H1 (cell line): Measurements from ENCODE around the gene ZNRF3. TPM values are rescaled to one million over a fixed set of nuclear protein-coding genes. Genes with fewer than 3 reads are reported as not detected.

ENCODE experiments used
- CTCF ChIA-PET: fragments of 300-600 bp; sonication (Branson Sonifier 250); formaldehyde crosslinking; loops from one replicate; lab custom pipeline; 2021; ENCODE audit not compliant: partially characterized antibody; lab: Charles Lee
- POLR2A ChIA-PET: fragments of 300-600 bp; sonication (Branson Sonifier 250); formaldehyde crosslinking; loops from one replicate; lab custom pipeline; 2021; ENCODE audit warnings: inconsistent platforms; ENCODE audit not compliant: partially characterized antibody; lab: Charles Lee
- DNase-seq, 2 experiments: peaks; one replicate each; pipeline versions ENCODE4 v3.0.0 to v3.0.0-alpha.2; 2010 to 2022; ENCODE audit warnings: low spot score in 2 of 2, low read depth in 1 of 2, mixed read lengths in 1 of 2
- FAIRE-seq: peaks from 2 replicates; lab custom pipeline; 2011; peaks lifted over from hg19 to GRCh38; lab: Jason Lieb, UNC
- H2AFZ ChIP-seq: 2 replicates; pipeline ENCODE4 v1.8.1; 2012; ENCODE audit warnings: low read length, inconsistent platforms
- H2AK5ac ChIP-seq: 2 replicates; pipeline ENCODE4 v1.6.1; 2013; ENCODE audit warnings: low read depth, low read length
- H2BK120ac ChIP-seq: replicated peaks from 2 replicates; pipeline ENCODE3; 2013; ENCODE audit warnings: low read depth, low read length, inconsistent platforms
- H2BK12ac ChIP-seq: 2 replicates; pipeline ENCODE4 v1.6.1; 2013; ENCODE audit warnings: low read depth, low read length
- H2BK15ac ChIP-seq: 2 replicates; pipeline ENCODE4 v1.6.1; 2013; ENCODE audit warnings: low read length
- H2BK20ac ChIP-seq: 2 replicates; pipeline ENCODE4 v1.6.1; 2013; ENCODE audit warnings: low read length
- H2BK5ac ChIP-seq: 2 replicates; pipeline ENCODE4 v1.6.1; 2013; ENCODE audit warnings: low read depth, low read length
- H3K14ac ChIP-seq: 2 replicates; pipeline ENCODE4 v1.6.1; 2013; ENCODE audit warnings: inconsistent platforms; ENCODE audit not compliant: insufficient read length
- H3K18ac ChIP-seq: 2 replicates; pipeline ENCODE4 v1.6.1; 2013; ENCODE audit warnings: low read length; ENCODE audit errors: extremely low read depth
- H3K23ac ChIP-seq: 2 replicates; pipeline ENCODE4 v1.6.1; 2013; ENCODE audit warnings: inconsistent platforms; ENCODE audit not compliant: insufficient read length
- H3K23me2 ChIP-seq: 2 replicates; pipeline ENCODE4 v1.6.1; 2013; ENCODE audit warnings: low read depth, low read length
- H3K27ac ChIP-seq: 2 replicates; pipeline ENCODE4 v1.6.1; 2011; ENCODE audit warnings: low read depth, low read length, inconsistent platforms
- H3K27me3 ChIP-seq, 4 experiments: replicated peaks in 1 of 4; 1 replicate in 1 of 4; 2 replicates in 3 of 4; pipeline versions ENCODE4 v1.6.1 to v1.8.1; 2011 to 2013; ENCODE audit warnings: low read length in 3 of 4, mild to moderate bottlenecking in 3 of 4, inconsistent platforms in 2 of 4, mixed read lengths in 2 of 4, moderate library complexity in 1 of 4; ENCODE audit not compliant: control insufficient read depth in 3 of 4, insufficient read depth in 3 of 4; ENCODE audit errors: extremely low read depth in 1 of 4
- H3K36me3 ChIP-seq, 4 experiments: 2 replicates each; pipeline versions ENCODE4 v1.6.1 to v1.8.1; 2011 to 2013; ENCODE audit warnings: mild to moderate bottlenecking in 4 of 4, low read length in 3 of 4, moderate library complexity in 2 of 4, control low read depth in 1 of 4, inconsistent platforms in 1 of 4; ENCODE audit not compliant: insufficient read depth in 4 of 4, control insufficient read depth in 2 of 4
- H3K4ac ChIP-seq: replicated peaks from 2 replicates; pipeline ENCODE3; 2013; ENCODE audit warnings: low read length, low read depth, mixed read lengths, inconsistent platforms; ENCODE audit not compliant: insufficient read length
- H3K4me1 ChIP-seq, 4 experiments: replicated peaks in 1 of 4; 1 replicate in 1 of 4; 2 replicates in 3 of 4; pipeline versions ENCODE4 v1.6.1 to v1.8.1; 2011 to 2013; ENCODE audit warnings: low read length in 3 of 4, inconsistent platforms in 2 of 4, mixed read lengths in 1 of 4; ENCODE audit not compliant: insufficient read depth in 4 of 4, control insufficient read depth in 3 of 4
- H3K4me2 ChIP-seq, 2 experiments: 2 replicates each; pipeline versions ENCODE4 v1.6.1 to v1.8.1; 2011 to 2013; ENCODE audit warnings: low read depth in 2 of 2, low read length in 2 of 2, control low read depth in 1 of 2, inconsistent platforms in 1 of 2, mild to moderate bottlenecking in 1 of 2; ENCODE audit not compliant: insufficient read depth in 1 of 2
- H3K4me3 ChIP-seq, 4 experiments: fragments of 200-600, 300-600 bp in 1 of 4; sonication (generic), shearing (Covaris generic), sonication (Bioruptor Twin) in 1 of 4; 2 replicates each; pipeline versions ENCODE4 v1.5.1 to v1.8.1; 2011 to 2016; ENCODE audit warnings: low read length in 4 of 4, low read depth in 3 of 4, control low read depth in 2 of 4, inconsistent platforms in 2 of 4, mild to moderate bottlenecking in 2 of 4, mixed read lengths in 1 of 4, moderate library complexity in 1 of 4; ENCODE audit not compliant: insufficient read depth in 2 of 4; ENCODE audit errors: extremely low read depth in 1 of 4
- H3K56ac ChIP-seq: replicated peaks from 2 replicates; pipeline ENCODE3; 2013; ENCODE audit warnings: low read depth, mild to moderate bottlenecking, mixed read lengths, low read length, inconsistent platforms; ENCODE audit not compliant: insufficient read length
- H3K79me1 ChIP-seq: 2 replicates; pipeline ENCODE4 v1.6.1; 2013; ENCODE audit warnings: low read depth, low read length, control low read depth
- H3K79me2 ChIP-seq, 2 experiments: 2 replicates each; pipeline versions ENCODE4 v1.6.1 to v1.8.1; 2012 to 2013; ENCODE audit warnings: low read length in 2 of 2, mild to moderate bottlenecking in 2 of 2, inconsistent platforms in 1 of 2; ENCODE audit not compliant: insufficient read depth in 2 of 2, control insufficient read depth in 1 of 2
- H3K9ac ChIP-seq, 4 experiments: replicated peaks in 1 of 4; 1 replicate in 1 of 4; 2 replicates in 3 of 4; pipeline versions ENCODE4 v1.6.1 to v1.8.1; 2011 to 2013; ENCODE audit warnings: low read depth in 3 of 4, low read length in 3 of 4, control low read depth in 2 of 4, mild to moderate bottlenecking in 2 of 4, moderate library complexity in 2 of 4, inconsistent platforms in 1 of 4; ENCODE audit errors: extremely low read depth in 1 of 4
- H3K9me3 ChIP-seq, 2 experiments: 2 replicates each; pipeline versions ENCODE4 v1.6.1 to v1.8.1; 2012 to 2013; ENCODE audit warnings: mild to moderate bottlenecking in 2 of 2, moderate library complexity in 2 of 2, control low read depth in 1 of 2, inconsistent platforms in 1 of 2, low read depth in 1 of 2, low read length in 1 of 2, mixed read lengths in 1 of 2; ENCODE audit not compliant: insufficient read depth in 2 of 2
- H4K20me1 ChIP-seq, 2 experiments: replicated peaks in 1 of 2; 2 replicates each; pipeline versions ENCODE3 to v1.8.1; 2011 to 2013; ENCODE audit warnings: inconsistent platforms in 2 of 2, low read length in 2 of 2, mild to moderate bottlenecking in 1 of 2; ENCODE audit not compliant: insufficient read depth in 2 of 2, control insufficient read depth in 1 of 2
- H4K5ac ChIP-seq: 2 replicates; pipeline ENCODE4 v1.6.1; 2013; ENCODE audit warnings: low read length, low read depth, mixed read lengths, inconsistent platforms; ENCODE audit not compliant: insufficient read length
- H4K8ac ChIP-seq: 2 replicates; pipeline ENCODE4 v1.8.0; 2013; ENCODE audit warnings: mild to moderate bottlenecking, moderate library complexity, low read length, inconsistent platforms; ENCODE audit not compliant: insufficient read depth; ENCODE audit errors: extremely low read depth
- H4K91ac ChIP-seq: replicated peaks from 2 replicates; pipeline ENCODE3; 2013; ENCODE audit warnings: low read length, mixed read lengths, inconsistent platforms; ENCODE audit not compliant: insufficient read length
- CEBPB ChIP-seq: IDR thresholded peaks from 2 replicates; pipeline ENCODE4 v1.6.1; 2012; ENCODE audit warnings: low read depth, low read length
- NANOG ChIP-seq: IDR thresholded peaks from 2 replicates; pipeline ENCODE4 v1.6.1; 2011; ENCODE audit warnings: low read length, low read depth, mild to moderate bottlenecking, inconsistent platforms; ENCODE audit not compliant: insufficient read depth, poor library complexity, severe bottlenecking
- POU5F1 ChIP-seq: IDR thresholded peaks from 2 replicates; pipeline ENCODE4 v1.6.1; 2011; ENCODE audit warnings: low read depth, mild to moderate bottlenecking, low read length, moderate library complexity
- RNF2 ChIP-seq: fragments of 200-900, 300-1000 bp; sonication (generic); IDR thresholded peaks from 2 replicates; pipeline ENCODE4 v1.7.1; 2016; ENCODE audit warnings: borderline replicate concordance, low read depth, mild to moderate bottlenecking, antibody characterized with exemption, low read length; ENCODE audit not compliant: poor library complexity, severe bottlenecking; ENCODE audit errors: missing control alignments
- SIRT6 ChIP-seq: IDR thresholded peaks from one replicate; pipeline ENCODE4 v1.7.1; 2012; ENCODE audit warnings: low read length, inconsistent platforms
- SRF ChIP-seq: IDR thresholded peaks from 2 replicates; pipeline ENCODE4 v1.6.1; 2011; ENCODE audit warnings: mild to moderate bottlenecking, low read depth, low read length, moderate library complexity
- polyA plus RNA-seq, 7 experiments: library from polyadenylated mRNA; depleted of rRNA in 3 of 7; stranded (reverse) in 5 of 7; unstranded in 2 of 7; fragments of >200 nt in 5 of 7; fragments of 200-250 nt in 2 of 7; gene quantifications; 1 replicate in 5 of 7; 2 replicates in 1 of 7; 4 replicates in 1 of 7; pipeline versions ENCODE4 v1.2.1 to v1.2.3, GENCODE V29; 2011 to 2013; ENCODE audit warnings: missing spikeins in 2 of 7, mixed read lengths in 2 of 7
- total RNA-seq: library from RNA; stranded (reverse); fragmentation: NEBNext Ultra II Directional; extraction: Animal tissue kit (Norgen Biotek cat#: 25700); gene quantifications from 2 replicates; pipeline ENCODE4 v1.2.1, GENCODE V29; 2021

The ZNRF3 gene
- total and polyA plus RNA-seq, 2 of the 8 experiments (the other 6 are each of a cell fraction or from before 2014, with no cell fraction given) = 14.1 to 21.7 TPM

DNA sequence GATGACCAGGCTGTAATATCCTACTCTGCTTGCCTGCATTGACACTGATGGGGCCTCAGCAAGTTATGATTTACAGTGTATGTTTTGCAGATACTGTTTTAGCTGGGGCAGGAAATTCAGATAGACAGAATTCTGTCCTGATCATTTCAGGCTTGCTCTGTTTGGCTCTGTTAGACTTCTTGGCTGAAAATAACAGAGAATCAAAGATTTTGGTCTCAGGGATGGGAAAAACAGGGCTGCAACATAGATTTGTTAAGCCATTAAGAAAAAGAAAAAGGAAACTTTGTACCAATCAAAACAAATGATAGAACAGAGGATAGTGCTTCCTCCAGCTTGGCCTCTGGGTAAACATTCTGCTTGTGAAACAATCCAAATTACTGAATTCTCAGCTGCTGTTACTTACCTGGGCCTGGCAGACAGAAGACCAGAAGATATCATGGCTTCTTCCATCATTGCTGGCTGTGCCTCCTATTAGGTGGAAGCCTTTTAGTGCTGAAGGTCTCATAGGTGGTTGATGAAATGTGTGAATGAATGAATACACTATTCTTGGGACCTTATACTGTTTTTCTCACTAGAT is 22.0 kb downstream of the ZNRF3 start:
- no peaks in the 10 kb centered on the region for H3K9me3 ChIP-seq
- peaks cover 8 to 97% of the 10 kb centered on the region in 2 experiments for H3K79me2 ChIP-seq
- H3K27ac ChIP-seq = no peak overlapping the region
- no peak for TF ChIP-seq SRF
- TF ChIP-seq SIRT6 = no peak
- TF ChIP-seq CEBPB = no peak
- TF ChIP-seq RNF2 = no peak
- TF ChIP-seq POU5F1 = no peak
- TF ChIP-seq NANOG = no peak

More for the DNA sequence above, 22.0 kb downstream of the ZNRF3 start:
- Histone ChIP-seq H3K18ac (no peak overlapping the region), H3K23ac (no peak overlapping the region), H2AFZ (no peak overlapping the region), H3K23me2 (no peaks in the 10 kb centered on the region), H3K56ac (no peak overlapping the region), H2BK12ac (no peak overlapping the region), H2AK5ac (no peak overlapping the region), H4K8ac (no peak overlapping the region), H4K20me1 (peaks cover 15 to 20% of the 10 kb centered on the region in 2 experiments), H2BK120ac (no peak overlapping the region), H2BK20ac (no peak overlapping the region), H3K4me3 (no peak overlapping the region), H3K36me3 (no peaks in the 10 kb centered on the region), H2BK15ac (no peak overlapping the region), H3K4me1 (peaks cover 7 to 12% (median 10%) of the 10 kb centered on the region in 4 experiments), H3K4me2 (no peak overlapping the region), H3K79me1 (peaks cover 18% of the 10 kb centered on the region), H3K27me3 (no peaks in the 10 kb centered on the region), H4K91ac (no peak overlapping the region), H3K4ac (no peak overlapping the region), H2BK5ac (no peak overlapping the region), H4K5ac (no peak overlapping the region), H3K14ac (no peak overlapping the region), H3K9ac (no peak overlapping the region)
- FAIRE-seq (no peak), DNase-seq (no peak)
- ChIA-PET CTCF (interaction anchor here (1.3 to 2.6 kb wide), 5 partner anchors 10 to 135 kb away, joined by 4 to 20 read pairs (median 6); no protein-coding TSS in a partner anchor), POLR2A (interaction anchor here (1.3 to 1.4 kb wide), 2 partner anchors 11 to 12 kb away, joined by 3 to 4 read pairs; no protein-coding TSS in a partner anchor)
